ENCODE data around the gene CACTIN.

- TF ChIP-seq EGR1 (IDR thresholded peaks at IDR 0.05) (no peak), MAX (IDR thresholded peaks at IDR 0.05) (no peak), EP300 (IDR thresholded peaks at IDR 0.05; ENCODE audit: borderline replicate concordance) (no peak), FOXM1 (IDR thresholded peaks at IDR 0.05; ENCODE audit: borderline replicate concordance, low read depth) (no peak), RAD21 (IDR thresholded peaks at IDR 0.05; ENCODE audit: low read depth) (no peak), CEBPB (IDR thresholded peaks at IDR 0.05) (no peak), REST (IDR thresholded peaks at IDR 0.05; ENCODE audit: low read depth) (no peak)
These were observed 30.8 kb upstream of the CACTIN start for GRCh38 chr19:3657395-3657769.

All from Ishikawa (cell line).